IMR-90 (cell line): ENCODE data around the gene WDR62. TPM values are rescaled to one million over a fixed set of nuclear protein-coding genes. Genes with fewer than 3 reads are reported as not detected.

ENCODE experiments used
- ATAC-seq: fragments of 200-7000 bp; cut with Tn5 transposase; 2 replicates; pipeline ENCODE4 v1.9.1; 2020; ENCODE audit warnings: low read depth, mild to moderate bottlenecking, moderate library complexity
- BruUV-seq: library from RNA; stranded (reverse); fragments of 400-500 nt; replicated peaks from 2 replicates; lab custom pipeline; 2021; lab: Mats Ljungman, UMichigan
- CTCF ChIA-PET: fragments of 300-600 bp; formaldehyde crosslinking; extraction: SDS; loops from one replicate; lab custom pipeline; 2021; ENCODE audit warnings: antibody characterized with exemption; lab: Yijun Ruan, JAX
- POLR2A ChIA-PET: fragments of 300-600 bp; sonication (Branson Sonifier 250); formaldehyde crosslinking; loops from one replicate; lab custom pipeline; 2022; ENCODE audit warnings: antibody characterized with exemption; ENCODE audit not compliant: unreplicated experiment; lab: Charles Lee
- DNase-seq: peaks from one replicate; pipeline ENCODE4 v3.0.0; 2013
- H2AFZ ChIP-seq: replicated peaks from 2 replicates; pipeline ENCODE3; 2013; ENCODE audit warnings: low read length, mild to moderate bottlenecking; ENCODE audit not compliant: poor library complexity
- H2AK5ac ChIP-seq: 2 replicates; pipeline ENCODE4 v1.6.1; 2013; ENCODE audit warnings: low read depth, low read length, inconsistent platforms
- H2AK9ac ChIP-seq: replicated peaks from 2 replicates; pipeline ENCODE3; 2013; ENCODE audit warnings: mild to moderate bottlenecking, low read depth, low read length, moderate library complexity; ENCODE audit not compliant: poor library complexity
- H2BK120ac ChIP-seq: 2 replicates; pipeline ENCODE4 v1.6.1; 2013; ENCODE audit warnings: low read depth, low read length, inconsistent platforms
- H2BK15ac ChIP-seq: 3 replicates; pipeline ENCODE4 v1.6.1; 2013; ENCODE audit warnings: low read depth, low read length, inconsistent platforms
- H2BK20ac ChIP-seq: 2 replicates; pipeline ENCODE4 v1.6.1; 2013; ENCODE audit warnings: low read depth, mild to moderate bottlenecking, inconsistent platforms, low read length, moderate library complexity
- H2BK5ac ChIP-seq: 2 replicates; pipeline ENCODE4 v1.6.1; 2013; ENCODE audit warnings: mild to moderate bottlenecking, low read depth, low read length, inconsistent platforms; ENCODE audit not compliant: poor library complexity, severe bottlenecking
- H3K14ac ChIP-seq: replicated peaks from 2 replicates; pipeline ENCODE4 v1.6.1; 2013; ENCODE audit warnings: low read depth, low read length, inconsistent platforms
- H3K18ac ChIP-seq: 2 replicates; pipeline ENCODE4 v1.6.1; 2013; ENCODE audit warnings: low read depth, low read length, control low read depth
- H3K23ac ChIP-seq: 2 replicates; pipeline ENCODE4 v1.6.1; 2013; ENCODE audit warnings: low read depth, low read length, inconsistent platforms
- H3K27ac ChIP-seq: 2 replicates; pipeline ENCODE4 v1.5.1; 2013; ENCODE audit warnings: mild to moderate bottlenecking, control low read depth, low read length; ENCODE audit not compliant: insufficient read depth
- H3K27me3 ChIP-seq: 2 replicates; pipeline ENCODE4 v1.6.1; 2013; ENCODE audit warnings: low read length; ENCODE audit not compliant: control insufficient read depth, insufficient read depth
- H3K36me3 ChIP-seq: 2 replicates; pipeline ENCODE4 v1.6.1; 2013; ENCODE audit warnings: low read length, mixed read lengths; ENCODE audit not compliant: control insufficient read depth, insufficient read depth
- H3K4ac ChIP-seq: 2 replicates; pipeline ENCODE4 v1.6.1; 2013; ENCODE audit warnings: low read depth, low read length, inconsistent platforms
- H3K4me1 ChIP-seq: 2 replicates; pipeline ENCODE4 v1.6.1; 2013; ENCODE audit warnings: low read length, mixed read lengths; ENCODE audit not compliant: control insufficient read depth, insufficient read depth
- H3K4me2 ChIP-seq: 2 replicates; pipeline ENCODE4 v1.6.1; 2013; ENCODE audit warnings: low read depth, mild to moderate bottlenecking, control low read depth, low read length, moderate library complexity
- H3K4me3 ChIP-seq: 2 replicates; pipeline ENCODE4 v1.5.1; 2013; ENCODE audit warnings: low read depth, mild to moderate bottlenecking, control low read depth, low read length, moderate library complexity; ENCODE audit not compliant: insufficient read depth
- H3K56ac ChIP-seq: 2 replicates; pipeline ENCODE4 v1.6.1; 2013; ENCODE audit warnings: low read length, inconsistent platforms; ENCODE audit not compliant: insufficient read depth; ENCODE audit errors: extremely low read depth
- H3K79me1 ChIP-seq, 2 experiments: 2 replicates each; pipeline ENCODE4 v1.6.1; 2013; ENCODE audit warnings: low read length in 2 of 2, inconsistent platforms in 1 of 2, low read depth in 1 of 2
- H3K9ac ChIP-seq: 2 replicates; pipeline ENCODE4 v1.6.1; 2013; ENCODE audit warnings: low read depth, low read length, control low read depth
- H3K9me1 ChIP-seq: 2 replicates; pipeline ENCODE4 v1.6.1; 2013; ENCODE audit warnings: low read length, inconsistent platforms; ENCODE audit not compliant: insufficient read depth
- H3K9me3 ChIP-seq: 2 replicates; pipeline ENCODE4 v1.6.1; 2013; ENCODE audit warnings: low read length; ENCODE audit not compliant: control insufficient read depth, insufficient read depth
- H4K20me1 ChIP-seq: 2 replicates; pipeline ENCODE4 v1.6.1; 2013; ENCODE audit warnings: low read length, inconsistent platforms; ENCODE audit not compliant: insufficient read depth
- H4K5ac ChIP-seq: 2 replicates; pipeline ENCODE4 v1.6.1; 2013; ENCODE audit warnings: mild to moderate bottlenecking, low read depth, low read length, control low read depth
- H4K8ac ChIP-seq, 2 experiments: 2 replicates each; pipeline ENCODE4 v1.6.1; 2013; ENCODE audit warnings: low read depth in 2 of 2, low read length in 2 of 2, control low read depth in 1 of 2, inconsistent platforms in 1 of 2
- H4K91ac ChIP-seq: 2 replicates; pipeline ENCODE4 v1.6.1; 2013; ENCODE audit warnings: low read depth, low read length, inconsistent platforms; ENCODE audit not compliant: insufficient read depth
- CEBPB ChIP-seq: IDR thresholded peaks from 2 replicates; pipeline ENCODE4 v1.6.1; 2012; ENCODE audit warnings: low read depth, low read length, improper control_type of control experiment
- CHD1 ChIP-seq: IDR thresholded peaks from 2 replicates; pipeline ENCODE4 v1.6.1; 2012; ENCODE audit warnings: low read depth, low read length, improper control_type of control experiment
- FOS ChIP-seq: fragments of 150-350 bp; IDR thresholded peaks from 2 replicates; pipeline ENCODE4 v1.6.1; 2016; ENCODE audit warnings: low read depth, low read length
- RFX5 ChIP-seq: IDR thresholded peaks from 2 replicates; pipeline ENCODE4 v1.8.0; 2012; ENCODE audit warnings: low read depth, mild to moderate bottlenecking, low read length, moderate library complexity
- USF2 ChIP-seq: fragments of 150-350 bp; IDR thresholded peaks from 2 replicates; pipeline ENCODE4 v1.6.1; 2017; ENCODE audit warnings: mild to moderate bottlenecking, antibody characterized with exemption, low read length, low read depth
- WGBS, 2 experiments: methylation state at CpG; one replicate each; pipeline versions ENCODE4 v1.1.5 to v1.1.7; 2013; ENCODE audit warnings: missing lambda C conversion rate in 2 of 2; ENCODE audit not compliant: insufficient read length in 1 of 2; ENCODE audit errors: extremely low coverage in 2 of 2; 5-methylcytosine and 5-hydroxymethylcytosine counted together
- dilution Hi-C: fragments of 300-500 bp; cut with HindIII; formaldehyde crosslinking; loops from one replicate; pipeline ENCODE4 v1.14.3; 2018; ENCODE audit warnings: low sequenced_read_pairs; ENCODE audit not compliant: unreplicated experiment
- in situ Hi-C: fragments of 300-500 bp; cut with MboI; formaldehyde crosslinking; loops from 3 replicates; pipeline ENCODE4 v1.14.3; 2019; ENCODE audit warnings: low sequenced_read_pairs, inconsistent platforms, mixed read lengths
- intact Hi-C: fragments of 100-400 bp; cut with micrococcal nuclease; formaldehyde crosslinking; loops from 2 replicates; pipeline ENCODE4 v1.10.0; 2022
- polyA plus RNA-seq, 3 experiments: library from polyadenylated mRNA; depleted of rRNA; stranded (reverse); fragments of >200 nt; gene quantifications; 2 replicates each; pipeline ENCODE4 v1.2.3, GENCODE V29; 2012; ENCODE audit warnings: low replicate concordance in 1 of 3
- total RNA-seq: library from RNA; depleted of rRNA; stranded (reverse); fragments of >200 nt; gene quantifications from 2 replicates; pipeline ENCODE4 v1.2.3, GENCODE V29; 2012

Gene WDR62
- total and polyA plus RNA-seq, 2 of the 4 experiments (the other 2 are of a cell fraction), result 4.5 to 7.0 TPM

GRCh38 chr19:36100476-36100875 is 45.8 kb downstream of the WDR62 start:
- ATAC-seq (no peak), DNase-seq (no peak)
- Histone ChIP-seq H3K4me2 (no peak overlapping the region), H2BK15ac (no peak overlapping the region), H3K9ac (no peak overlapping the region), H2AFZ (no peak overlapping the region), H4K5ac (no peak overlapping the region), H2AK5ac (no peak overlapping the region), H3K27me3 (no peaks in the 10 kb centered on the region), H4K8ac (no peak overlapping the region), H3K36me3 (peaks cover 8% of the 10 kb centered on the region), H3K9me3 (no peaks in the 10 kb centered on the region), H3K4ac (no peak overlapping the region), H3K9me1 (no peaks in the 10 kb centered on the region), H3K18ac (no peak overlapping the region), H2BK20ac (no peak overlapping the region), H3K79me1 (peaks cover 0 to 3% of the 10 kb centered on the region in 2 experiments; a peak in 1 of 4 replicates), H3K23ac (no peak overlapping the region), H3K4me1 (no peaks in the 10 kb centered on the region), H3K56ac (no peak overlapping the region), H3K27ac (no peak overlapping the region), H2BK5ac (no peak overlapping the region), H2AK9ac (peak overlapping the region; percentile 37), H3K4me3 (no peak overlapping the region), H4K20me1 (no peaks in the 10 kb centered on the region), H2BK120ac (no peak overlapping the region), H4K91ac (no peak overlapping the region), H3K14ac (no peak overlapping the region)
- intact Hi-C loops, result no loop called here
- BruUV-seq, result no TSS peak
- dilution Hi-C loops, result no loop called here
- TF ChIP-seq CHD1, result no peak
- no peak for TF ChIP-seq USF2
- TF ChIP-seq RFX5, result no peak
- TF ChIP-seq CEBPB, result no peak
- TF ChIP-seq FOS, result no peak
- CTCF ChIA-PET, result no interaction called here
- POLR2A ChIA-PET, result no interaction called here
- in situ Hi-C loops, result no loop called here
- WGBS, 2 experiments, result 100% methylated on average over 1 of the region's 5 CpGs; no CpG with 5 or more reads in 1 of the 2 experiments
